GM12801 (cell line): ENCODE data around the gene HBQ1.
"Not testable (repeated sequence)": the region's sequence is repeated elsewhere in the genome, so short reads cannot be mapped to it uniquely, and the experiment has no call there.

ENCODE experiments used
- CTCF ChIP-seq: IDR thresholded peaks from one replicate; pipeline ENCODE4 v1.5.1; 2011; ENCODE audit warnings: control low read depth; ENCODE audit not compliant: insufficient read length; ENCODE audit errors: extremely low read depth

Gene HBQ1

GRCh38 chr16:176477-177382, 3.5 kb upstream of the HBQ1 start, which contains the start of gene HBA1:
TSS of gene HBA1 (plus strand) at chr16:176680. CDS start at chr16:176717, 37 bp downstream.
- not testable (repeated sequence) for TF ChIP-seq CTCF

GRCh38 chr16:177394-177822, 2.9 kb upstream of the HBQ1 start:
- TF ChIP-seq CTCF, result no peak

GRCh38 chr16:177981-178667, 2.1 kb upstream of the HBQ1 start:
- TF ChIP-seq CTCF, result no peak

- TF ChIP-seq CTCF, result no peak
Observed at GRCh38 chr16:178668-179015, 1.6 kb upstream of the HBQ1 start.

GRCh38 chr16:179211-180092, 807 bp upstream of the HBQ1 start:
- TF ChIP-seq CTCF, result no peak

- no peak for TF ChIP-seq CTCF
Observed at GRCh38 chr16:180681-181564, 664 bp downstream of the HBQ1 start.
